Progenitor cell of endocrine pancreas (in vitro differentiated cells): ENCODE measurements around the gene USP3. TPM values are rescaled to one million over a fixed set of nuclear protein-coding genes. Genes with fewer than 3 reads are reported as not detected.

Source experiments
- DNase-seq: peaks from one replicate; pipeline ENCODE4 v3.0.0; 2021; ENCODE audit warnings: low spot score; ENCODE audit not compliant: unreplicated experiment
- H3K27ac Mint-ChIP-seq: 2 replicates; pipeline ENCODE4 v1.8.0; 2021; ENCODE audit warnings: mild to moderate bottlenecking, moderate library complexity, mixed read lengths
- H3K27me3 Mint-ChIP-seq: 2 replicates; pipeline ENCODE4 v1.8.0; 2021; ENCODE audit warnings: mixed read lengths
- H3K36me3 Mint-ChIP-seq: 2 replicates; pipeline ENCODE4 v1.8.0; 2022; ENCODE audit warnings: mixed read lengths; ENCODE audit not compliant: insufficient read depth
- H3K4me1 Mint-ChIP-seq: 2 replicates; pipeline ENCODE4 v1.8.0; 2021; ENCODE audit warnings: low read depth, mixed read lengths
- H3K4me3 Mint-ChIP-seq: 2 replicates; pipeline ENCODE4 v1.8.0; 2021; ENCODE audit warnings: low read depth, mild to moderate bottlenecking, moderate library complexity, mixed read lengths
- H3K9me3 Mint-ChIP-seq: 2 replicates; pipeline ENCODE4 v1.8.0; 2021; ENCODE audit warnings: low read depth, mixed read lengths
- CTCF ChIP-seq: fragments of 200-600 bp; sonication (generic); IDR thresholded peaks from one replicate; pipeline ENCODE4 v1.5.0; 2021; ENCODE audit warnings: antibody characterized with exemption, mild to moderate bottlenecking; ENCODE audit not compliant: unreplicated experiment
- total RNA-seq: library from RNA; stranded (reverse); gene quantifications from 2 replicates; pipeline ENCODE4 v1.2.1, GENCODE V29; 2021

The USP3 gene
- total RNA-seq, 1 donor from 2014 or later = 77.0 TPM

- no peak for DNase-seq
- Mint-ChIP-seq H3K4me1 (peaks cover 8% of the 10 kb centered on the region), H3K27ac (peak overlapping the region; percentile 64), H3K4me3 (no peak overlapping the region), H3K9me3 (no peaks in the 10 kb centered on the region), H3K36me3 (peaks cover 10% of the 10 kb centered on the region), H3K27me3 (no peaks in the 10 kb centered on the region)
- TF ChIP-seq CTCF = no peak
Measured at GRCh38 chr15:63553388-63553791, 49.0 kb downstream of the USP3 start.

- no peaks in the 10 kb centered on the region for H3K27me3 Mint-ChIP-seq
- peaks cover 13% of the 10 kb centered on the region for H3K36me3 Mint-ChIP-seq
- H3K9me3 Mint-ChIP-seq = no peaks in the 10 kb centered on the region
- H3K4me3 Mint-ChIP-seq = no peak overlapping the region
- H3K27ac Mint-ChIP-seq = no peak overlapping the region
- peaks cover 8% of the 10 kb centered on the region for H3K4me1 Mint-ChIP-seq
- TF ChIP-seq CTCF = no peak
- DNase-seq = no peak
Measured at GRCh38 chr15:63554337-63554927, 50.0 kb downstream of the USP3 start.

- TF ChIP-seq CTCF = no peak
- H3K4me1 Mint-ChIP-seq = peaks cover 8% of the 10 kb centered on the region
- H3K4me3 Mint-ChIP-seq = no peak overlapping the region
- DNase-seq = no peak
- H3K9me3 Mint-ChIP-seq = no peaks in the 10 kb centered on the region
- H3K27ac Mint-ChIP-seq = no peak overlapping the region
- H3K27me3 Mint-ChIP-seq = no peaks in the 10 kb centered on the region
- H3K36me3 Mint-ChIP-seq = peaks cover 17% of the 10 kb centered on the region
Measured at GRCh38 chr15:63555507-63555906, 51.1 kb downstream of the USP3 start.

GRCh38 chr15:63556246-63556645 lies 51.9 kb downstream of the USP3 start:
- Mint-ChIP-seq H3K9me3 (no peaks in the 10 kb centered on the region), H3K27me3 (no peaks in the 10 kb centered on the region), H3K4me1 (peaks cover 8% of the 10 kb centered on the region), H3K27ac (no peak overlapping the region), H3K36me3 (peaks cover 17% of the 10 kb centered on the region), H3K4me3 (no peak overlapping the region)
- no peak for DNase-seq
- no peak for TF ChIP-seq CTCF

GRCh38 chr15:63556736-63557135 lies 52.3 kb downstream of the USP3 start:
- Mint-ChIP-seq H3K27ac (no peak overlapping the region), H3K9me3 (no peaks in the 10 kb centered on the region), H3K36me3 (peaks cover 18% of the 10 kb centered on the region), H3K4me1 (peaks cover 8% of the 10 kb centered on the region), H3K27me3 (no peaks in the 10 kb centered on the region), H3K4me3 (no peak overlapping the region)
- TF ChIP-seq CTCF = no peak
- DNase-seq = no peak
